Neural progenitor cell (in vitro differentiated cells): Measurements from ENCODE around the gene ILDR2. TPM values are rescaled to one million over a fixed set of nuclear protein-coding genes. Genes with fewer than 3 reads are reported as not detected.

Source experiments
- DNase-seq: peaks from one replicate; pipeline ENCODE4 v3.0.0-alpha.2; 2016; ENCODE audit warnings: low spot score
- H2AFZ ChIP-seq: fragments of 200-600 bp; sonication (generic); replicated peaks from 2 replicates; pipeline ENCODE4 v1.6.1; 2016; ENCODE audit warnings: antibody characterized with exemption
- H3F3A ChIP-seq: fragments of 200-600 bp; sonication (generic); 2 replicates; pipeline ENCODE4 v1.6.1; 2016; ENCODE audit warnings: antibody characterized with exemption, low read depth
- H3K27ac ChIP-seq: fragments of 200-600 bp; sonication (generic); 2 replicates; pipeline ENCODE4 v1.5.1; 2016; ENCODE audit warnings: mild to moderate bottlenecking
- H3K27me3 ChIP-seq: fragments of 200-600 bp; sonication (generic); 2 replicates; pipeline ENCODE4 v1.6.1; 2016; ENCODE audit warnings: mild to moderate bottlenecking, moderate library complexity
- H3K36me3 ChIP-seq: fragments of 200-600 bp; sonication (generic); 2 replicates; pipeline ENCODE4 v1.5.1; 2016
- H3K4me1 ChIP-seq: fragments of 200-600 bp; sonication (generic); 2 replicates; pipeline ENCODE4 v1.6.1; 2016; ENCODE audit warnings: mixed run types
- H3K4me2 ChIP-seq: fragments of 200-600 bp; sonication (generic); 2 replicates; pipeline ENCODE4 v1.6.1; 2016
- H3K4me3 ChIP-seq: fragments of 200-600 bp; sonication (generic); 2 replicates; pipeline ENCODE4 v1.5.1; 2016
- H3K79me2 ChIP-seq: fragments of 200-600 bp; sonication (generic); 2 replicates; pipeline ENCODE4 v1.6.1; 2016; ENCODE audit warnings: low read depth
- H3K9ac ChIP-seq: fragments of 200-600 bp; sonication (generic); 2 replicates; pipeline ENCODE4 v1.6.1; 2016
- H3K9me3 ChIP-seq: fragments of 200-600 bp; sonication (generic); 2 replicates; pipeline ENCODE4 v1.5.1; 2016; ENCODE audit warnings: low read depth
- H4K20me1 ChIP-seq: fragments of 200-600 bp; sonication (generic); 2 replicates; pipeline ENCODE4 v1.6.1; 2016; ENCODE audit warnings: low read depth
- H3K27ac Mint-ChIP-seq: 3 replicates; pipeline ENCODE4 v1.8.0; 2021; ENCODE audit warnings: mixed read lengths
- H3K27me3 Mint-ChIP-seq: 2 replicates; pipeline ENCODE4 v1.8.0; 2022; ENCODE audit warnings: low read depth, mild to moderate bottlenecking, inconsistent platforms, moderate library complexity, mixed read lengths; ENCODE audit not compliant: insufficient read depth
- H3K36me3 Mint-ChIP-seq: 3 replicates; pipeline ENCODE4 v1.8.0; 2021; ENCODE audit warnings: mixed read lengths
- H3K4me1 Mint-ChIP-seq: 3 replicates; pipeline ENCODE4 v1.8.0; 2021; ENCODE audit warnings: mixed read lengths
- H3K4me3 Mint-ChIP-seq: 3 replicates; pipeline ENCODE4 v1.8.0; 2021; ENCODE audit warnings: mild to moderate bottlenecking, moderate library complexity, mixed read lengths
- H3K9me3 Mint-ChIP-seq: 3 replicates; pipeline ENCODE4 v1.8.0; 2020; ENCODE audit warnings: mixed read lengths
- CTCF ChIP-seq: fragments of 200-600 bp; sonication (generic); IDR thresholded peaks from 2 replicates; pipeline ENCODE4 v1.5.1; 2017; ENCODE audit warnings: antibody characterized with exemption, mild to moderate bottlenecking
- EZH2 ChIP-seq: fragments of 200-600 bp; sonication (generic); IDR thresholded peaks from 2 replicates; pipeline ENCODE4 v1.6.1; 2017; ENCODE audit warnings: antibody characterized with exemption, mild to moderate bottlenecking, moderate library complexity
- EZH2phosphoT487 ChIP-seq: fragments of 200-600 bp; sonication (generic); IDR thresholded peaks from 2 replicates; pipeline ENCODE4 v1.6.1; 2017; ENCODE audit warnings: antibody characterized with exemption
- total RNA-seq: library from RNA; depleted of rRNA; stranded (reverse); fragments of >200 nt; gene quantifications from 2 replicates; pipeline ENCODE4 v1.2.3, GENCODE V29; 2015; ENCODE audit warnings: low replicate concordance

Gene ILDR2
- total RNA-seq, 1 donor from 2014 or later, result 42.1 TPM

- H3K9ac ChIP-seq, result no peak overlapping the region
- H3K27ac ChIP-seq, result no peak overlapping the region
- TF ChIP-seq EZH2 (no peak), EZH2phosphoT487 (no peak), CTCF (no peak)
- no peaks in the 10 kb centered on the region for H3K9me3 ChIP-seq
- H3K4me1 Mint-ChIP-seq, result peaks cover 14% of the 10 kb centered on the region
- no peak overlapping the region for H3K4me3 Mint-ChIP-seq
- H2AFZ ChIP-seq, result no peak overlapping the region
- H3K27me3 ChIP-seq, result peaks cover 12% of the 10 kb centered on the region
- no peaks in the 10 kb centered on the region for H4K20me1 ChIP-seq
- H3K9me3 Mint-ChIP-seq, result peaks cover 7% of the 10 kb centered on the region
- no peaks in the 10 kb centered on the region for H3K36me3 ChIP-seq
- H3K27ac Mint-ChIP-seq, result no peak overlapping the region
- no peak overlapping the region for H3K4me3 ChIP-seq
- no peak for DNase-seq
- peaks cover 12% of the 10 kb centered on the region for H3K4me1 ChIP-seq
- H3K4me2 ChIP-seq, result no peak overlapping the region
- peaks cover 67% of the 10 kb centered on the region for H3K36me3 Mint-ChIP-seq
- H3F3A ChIP-seq, result no peaks in the 10 kb centered on the region
- no peaks in the 10 kb centered on the region for H3K27me3 Mint-ChIP-seq
- no peaks in the 10 kb centered on the region for H3K79me2 ChIP-seq
Measured at GRCh38 chr1:166927701-166928100, 47.6 kb downstream of the ILDR2 start.

GRCh38 chr1:166925810-166926478 lies 49.4 kb downstream of the ILDR2 start:
- H3K27ac ChIP-seq, result no peak overlapping the region

GRCh38 chr1:166924823-166925541 lies 50.4 kb downstream of the ILDR2 start:
- Histone ChIP-seq H3K79me2 (no peaks in the 10 kb centered on the region), H3K9ac (no peak overlapping the region), H2AFZ (no peak overlapping the region), H3K9me3 (no peaks in the 10 kb centered on the region), H3K4me1 (peaks cover 17% of the 10 kb centered on the region), H3K27ac (no peak overlapping the region), H3F3A (peaks cover 6% of the 10 kb centered on the region), H4K20me1 (no peaks in the 10 kb centered on the region), H3K4me3 (no peak overlapping the region), H3K36me3 (no peaks in the 10 kb centered on the region), H3K27me3 (peaks cover 39% of the 10 kb centered on the region), H3K4me2 (no peak overlapping the region)
- no peak for DNase-seq
- H3K27ac Mint-ChIP-seq, result no peak overlapping the region
- H3K27me3 Mint-ChIP-seq, result peaks cover 8% of the 10 kb centered on the region
- peaks cover 67% of the 10 kb centered on the region for H3K36me3 Mint-ChIP-seq
- H3K4me1 Mint-ChIP-seq, result peaks cover 14% of the 10 kb centered on the region
- H3K9me3 Mint-ChIP-seq, result peaks cover 12% of the 10 kb centered on the region
- TF ChIP-seq EZH2 (no peak), CTCF (no peak), EZH2phosphoT487 (no peak)
- H3K4me3 Mint-ChIP-seq, result no peak overlapping the region

More at GRCh38 chr1:166925810-166926478, 49.4 kb downstream of the ILDR2 start:
- Mint-ChIP-seq H3K9me3 (peaks cover 9% of the 10 kb centered on the region), H3K36me3 (peaks cover 67% of the 10 kb centered on the region), H3K27me3 (peaks cover 6% of the 10 kb centered on the region), H3K27ac (peak overlapping the region; percentile 74), H3K4me3 (no peak overlapping the region), H3K4me1 (peaks cover 14% of the 10 kb centered on the region)
- Histone ChIP-seq H3K9ac (no peak overlapping the region), H3K79me2 (no peaks in the 10 kb centered on the region), H3K4me1 (peaks cover 12% of the 10 kb centered on the region), H3K4me3 (no peak overlapping the region), H3K9me3 (no peaks in the 10 kb centered on the region), H3F3A (peaks cover 6% of the 10 kb centered on the region), H3K4me2 (no peak overlapping the region), H3K36me3 (no peaks in the 10 kb centered on the region), H3K27me3 (peaks cover 30% of the 10 kb centered on the region), H2AFZ (no peak overlapping the region), H4K20me1 (no peaks in the 10 kb centered on the region)
- DNase-seq, result peak; percentile 46
- TF ChIP-seq EZH2 (no peak), EZH2phosphoT487 (no peak), CTCF (no peak)
